NB4 (cell line): ENCODE measurements around the gene ITPK1.

ENCODE experiments used
- DNase-seq: peaks from one replicate; pipeline ENCODE4 v3.0.0; 2010; ENCODE audit warnings: low read depth
- H3K4me3 ChIP-seq: one replicate; pipeline ENCODE4 v1.5.1; 2011; ENCODE audit warnings: mild to moderate bottlenecking, low read depth, low read length, moderate library complexity
- MYC ChIP-seq: IDR thresholded peaks from 2 replicates; pipeline ENCODE4 v1.6.1; 2011; ENCODE audit warnings: low read depth, low read length
- POLR2A ChIP-seq: IDR thresholded peaks from 2 replicates; pipeline ENCODE4 v1.6.1; 2011; ENCODE audit warnings: mild to moderate bottlenecking; ENCODE audit not compliant: insufficient read length; ENCODE audit errors: extremely low read depth
- TF ChIP-seq, protein P1 (sequence below): IDR thresholded peaks from 2 replicates; pipeline ENCODE4 v1.6.1; 2011; ENCODE audit warnings: low read depth, low read length
- TF ChIP-seq, protein P2 (sequence below): IDR thresholded peaks from one replicate; pipeline ENCODE4 v1.5.1; 2012; ENCODE audit warnings: low read depth, low read length

ITPK1 gene

DNA sequence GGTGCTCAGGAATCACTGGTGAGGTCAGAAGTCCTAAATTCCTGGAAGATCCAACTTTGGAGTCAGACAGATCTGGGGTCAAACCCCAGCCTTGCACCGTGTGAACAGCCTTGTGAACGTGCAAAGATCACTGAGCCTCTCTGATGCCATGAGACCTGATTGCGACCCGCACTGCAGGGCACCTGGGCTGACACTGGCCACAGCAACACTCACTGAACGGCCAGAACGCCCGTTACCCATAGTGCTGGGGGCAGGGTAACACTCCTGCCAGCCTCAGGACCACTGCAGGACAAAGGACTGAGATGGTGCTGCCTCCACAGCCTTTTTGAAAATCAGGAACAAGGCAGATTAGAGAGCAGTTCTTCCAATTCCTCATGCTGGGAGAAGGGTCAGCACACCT, 164.5 kb downstream of the ITPK1 start:
- TF ChIP-seq MYC (no peak), POLR2A (no peak)
- TF ChIP-seq, protein P1, sequence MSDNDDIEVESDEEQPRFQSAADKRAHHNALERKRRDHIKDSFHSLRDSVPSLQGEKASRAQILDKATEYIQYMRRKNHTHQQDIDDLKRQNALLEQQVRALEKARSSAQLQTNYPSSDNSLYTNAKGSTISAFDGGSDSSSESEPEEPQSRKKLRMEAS, result no peak
- TF ChIP-seq, protein P2, sequence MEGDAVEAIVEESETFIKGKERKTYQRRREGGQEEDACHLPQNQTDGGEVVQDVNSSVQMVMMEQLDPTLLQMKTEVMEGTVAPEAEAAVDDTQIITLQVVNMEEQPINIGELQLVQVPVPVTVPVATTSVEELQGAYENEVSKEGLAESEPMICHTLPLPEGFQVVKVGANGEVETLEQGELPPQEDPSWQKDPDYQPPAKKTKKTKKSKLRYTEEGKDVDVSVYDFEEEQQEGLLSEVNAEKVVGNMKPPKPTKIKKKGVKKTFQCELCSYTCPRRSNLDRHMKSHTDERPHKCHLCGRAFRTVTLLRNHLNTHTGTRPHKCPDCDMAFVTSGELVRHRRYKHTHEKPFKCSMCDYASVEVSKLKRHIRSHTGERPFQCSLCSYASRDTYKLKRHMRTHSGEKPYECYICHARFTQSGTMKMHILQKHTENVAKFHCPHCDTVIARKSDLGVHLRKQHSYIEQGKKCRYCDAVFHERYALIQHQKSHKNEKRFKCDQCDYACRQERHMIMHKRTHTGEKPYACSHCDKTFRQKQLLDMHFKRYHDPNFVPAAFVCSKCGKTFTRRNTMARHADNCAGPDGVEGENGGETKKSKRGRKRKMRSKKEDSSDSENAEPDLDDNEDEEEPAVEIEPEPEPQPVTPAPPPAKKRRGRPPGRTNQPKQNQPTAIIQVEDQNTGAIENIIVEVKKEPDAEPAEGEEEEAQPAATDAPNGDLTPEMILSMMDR, result no peak
- DNase-seq, result no peak
- H3K4me3 ChIP-seq, result no peak overlapping the region

DNA sequence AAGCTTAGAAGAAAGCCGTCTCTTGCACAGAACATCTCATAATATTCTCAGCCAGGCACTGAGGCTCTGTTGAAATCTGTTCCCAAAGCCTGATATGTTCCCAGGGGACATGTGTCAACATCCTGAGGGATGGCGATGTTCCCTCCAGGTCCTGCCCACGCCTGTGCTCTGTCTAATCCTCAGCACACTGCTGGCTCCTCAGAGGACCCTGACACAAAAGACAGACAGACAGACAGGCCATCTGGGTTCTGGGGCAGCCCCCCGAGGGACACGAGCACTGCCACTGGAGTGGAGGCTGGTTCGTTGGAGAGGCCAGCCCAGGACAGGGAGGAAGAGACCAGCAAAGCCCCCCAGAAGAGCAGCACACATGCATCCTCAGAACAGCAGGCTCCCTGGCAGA, 165.0 kb downstream of the ITPK1 start:
- TF ChIP-seq, protein P2, result no peak
- no peak for TF ChIP-seq POLR2A
- no peak for TF ChIP-seq MYC
- TF ChIP-seq, protein P1, result no peak
- no peak for DNase-seq
- H3K4me3 ChIP-seq, result no peak overlapping the region

DNA sequence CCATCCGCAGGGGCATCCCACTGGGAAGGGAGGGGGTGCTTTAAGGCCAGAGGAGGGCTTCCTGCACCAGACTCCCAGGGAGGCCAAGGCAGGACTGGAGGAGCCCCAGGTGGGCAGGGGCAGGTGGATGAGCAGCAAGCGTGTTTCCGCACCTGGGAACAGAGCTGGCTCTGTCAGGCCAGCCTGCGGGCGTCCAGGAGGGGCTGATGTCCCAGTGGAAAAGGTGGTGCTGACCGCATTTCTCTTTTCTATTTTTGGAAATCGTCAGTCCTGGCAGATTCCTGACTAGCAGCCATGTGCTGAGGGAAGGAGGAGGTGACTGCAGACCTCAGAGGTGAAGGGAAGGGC, 165.6 kb downstream of the ITPK1 start:
- TF ChIP-seq POLR2A (no peak), MYC (no peak)
- TF ChIP-seq, protein P2, result no peak
- TF ChIP-seq, protein P1, result no peak
- DNase-seq, result no peak
- H3K4me3 ChIP-seq, result no peak overlapping the region

DNA sequence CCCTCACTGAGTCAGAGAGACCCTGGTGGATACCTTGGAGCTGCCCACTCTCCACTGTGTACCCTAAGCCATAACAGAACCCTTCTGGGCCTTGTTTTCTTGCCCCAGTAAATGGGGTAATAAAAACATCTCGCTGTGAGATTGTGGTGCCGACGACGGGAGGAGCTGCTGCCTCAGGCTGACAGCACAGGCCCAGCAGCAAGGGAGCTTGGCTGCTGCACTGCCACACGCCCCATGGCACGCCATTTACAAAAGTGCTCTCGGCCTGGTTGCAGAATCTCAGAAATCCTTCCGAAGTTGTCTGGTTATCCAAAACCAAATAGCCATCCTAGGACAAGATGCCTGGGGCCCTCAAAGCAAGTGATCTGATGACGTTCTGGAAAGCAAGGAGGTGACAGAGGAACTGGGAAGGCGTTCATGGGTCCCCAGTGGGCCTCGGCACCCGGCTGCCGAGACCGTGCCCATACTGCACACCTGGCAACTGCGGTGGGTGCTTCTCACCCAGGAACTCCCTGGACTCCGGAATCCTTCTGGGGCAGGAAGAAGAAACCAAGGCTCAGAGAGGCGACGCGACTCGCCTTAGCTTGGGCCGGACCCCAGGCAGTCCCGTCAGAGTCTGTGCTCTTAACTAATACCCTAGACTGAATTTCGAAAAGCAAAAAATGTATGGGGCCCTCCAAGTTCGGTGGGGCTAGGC, 166.1 kb downstream of the ITPK1 start:
- DNase-seq, result no peak

DNA sequence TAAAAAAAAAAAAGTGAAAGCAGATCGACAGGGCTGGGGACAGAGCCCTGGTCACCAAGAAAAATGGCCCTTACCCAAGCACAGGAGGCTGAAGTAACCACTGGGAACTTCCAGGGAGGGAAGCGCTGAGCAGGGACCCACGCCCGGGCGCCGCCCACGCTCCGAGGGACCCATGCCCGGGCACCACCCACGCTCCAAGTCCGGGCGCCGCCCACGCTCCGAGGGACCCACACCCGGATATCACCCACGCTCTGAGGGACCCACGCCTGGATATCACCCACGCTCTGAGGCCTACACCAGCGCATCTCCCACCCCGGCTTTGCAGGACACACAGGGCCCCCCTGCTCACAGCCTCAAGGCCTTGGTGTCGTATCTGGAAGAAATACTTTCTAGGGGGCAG, 167.1 kb downstream of the ITPK1 start:
- no peak for DNase-seq
- no peak overlapping the region for H3K4me3 ChIP-seq
- TF ChIP-seq, protein P1, result no peak
- TF ChIP-seq, protein P2, result no peak
- TF ChIP-seq MYC (no peak), POLR2A (no peak)

More for the DNA sequence above, 166.1 kb downstream of the ITPK1 start:
- TF ChIP-seq, protein P2, result no peak
- TF ChIP-seq MYC, result no peak
- TF ChIP-seq, protein P1, result no peak
- TF ChIP-seq POLR2A, result no peak
- no peak overlapping the region for H3K4me3 ChIP-seq
